Mammary epithelial cell (primary cell): Measurements from ENCODE around the gene POLR2J.

Experiments
- EZH2 ChIP-seq: IDR thresholded peaks from 2 replicates; pipeline ENCODE4 v1.6.1; 2012; ENCODE audit warnings: low read length, inconsistent platforms, borderline replicate concordance
- TF ChIP-seq, protein P1 (sequence below), 2 donors: IDR thresholded peaks in 1 of 2; conservative IDR thresholded peaks in 1 of 2; 2 replicates each; pipeline ENCODE4 v1.5.1; 2011 to 2012; ENCODE audit warnings: inconsistent platforms in 2 of 2, low read length in 2 of 2, mild to moderate bottlenecking in 2 of 2, control low read depth in 1 of 2, low read depth in 1 of 2; ENCODE audit not compliant: insufficient read depth in 1 of 2; ENCODE audit errors: extremely low read depth in 1 of 2

DNA sequence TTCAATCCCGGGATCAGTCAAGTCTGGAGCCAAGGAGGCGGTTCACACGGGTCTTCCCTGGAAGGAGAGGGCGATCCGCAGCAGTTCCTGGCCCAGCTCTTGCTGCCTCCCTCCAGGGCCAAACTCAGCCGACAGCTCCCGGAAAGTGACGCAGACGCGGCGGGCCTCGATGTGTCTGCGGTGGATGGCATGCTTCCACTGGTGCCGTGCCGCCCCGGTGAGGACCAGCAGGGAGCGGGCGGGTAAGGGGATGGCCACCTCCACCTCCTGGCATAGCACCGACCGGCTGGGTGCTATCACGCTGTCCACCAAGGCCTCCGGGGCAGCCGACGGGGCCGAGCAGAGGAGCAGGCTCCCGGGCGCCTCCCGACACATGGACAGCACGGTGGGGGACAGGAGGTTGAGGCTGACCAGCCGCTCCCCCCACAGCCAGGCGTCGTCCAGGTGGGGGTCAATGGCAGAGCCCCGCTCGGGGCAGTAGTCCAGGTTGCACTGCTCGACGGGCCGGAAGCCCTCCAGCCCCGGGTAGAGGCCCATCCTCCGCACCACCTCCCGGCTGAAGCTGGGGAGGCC, 21.3 kb downstream of the POLR2J start:
- TF ChIP-seq, protein P1, sequence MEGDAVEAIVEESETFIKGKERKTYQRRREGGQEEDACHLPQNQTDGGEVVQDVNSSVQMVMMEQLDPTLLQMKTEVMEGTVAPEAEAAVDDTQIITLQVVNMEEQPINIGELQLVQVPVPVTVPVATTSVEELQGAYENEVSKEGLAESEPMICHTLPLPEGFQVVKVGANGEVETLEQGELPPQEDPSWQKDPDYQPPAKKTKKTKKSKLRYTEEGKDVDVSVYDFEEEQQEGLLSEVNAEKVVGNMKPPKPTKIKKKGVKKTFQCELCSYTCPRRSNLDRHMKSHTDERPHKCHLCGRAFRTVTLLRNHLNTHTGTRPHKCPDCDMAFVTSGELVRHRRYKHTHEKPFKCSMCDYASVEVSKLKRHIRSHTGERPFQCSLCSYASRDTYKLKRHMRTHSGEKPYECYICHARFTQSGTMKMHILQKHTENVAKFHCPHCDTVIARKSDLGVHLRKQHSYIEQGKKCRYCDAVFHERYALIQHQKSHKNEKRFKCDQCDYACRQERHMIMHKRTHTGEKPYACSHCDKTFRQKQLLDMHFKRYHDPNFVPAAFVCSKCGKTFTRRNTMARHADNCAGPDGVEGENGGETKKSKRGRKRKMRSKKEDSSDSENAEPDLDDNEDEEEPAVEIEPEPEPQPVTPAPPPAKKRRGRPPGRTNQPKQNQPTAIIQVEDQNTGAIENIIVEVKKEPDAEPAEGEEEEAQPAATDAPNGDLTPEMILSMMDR (conservative IDR thresholded peaks at IDR 0.05 in 1 of 2, IDR thresholded peaks at IDR 0.05 in 1 of 2; ENCODE audit: extremely low read depth in 1 of 2, insufficient read depth in 1 of 2, low read depth in 1 of 2, low read length in 2 of 2) = no peak
- TF ChIP-seq EZH2 = no peak
